Lower leg skin (tissue), 3 donors: ENCODE results near the gene KDM7A.

ENCODE experiments used
- POLR2A ChIP-seq, 2 donors: fragments of 450-650 bp; IDR thresholded peaks; one replicate each; pipeline ENCODE4 v1.6.1; 2016 to 2017; ENCODE audit warnings: antibody characterized with exemption in 2 of 2, mild to moderate bottlenecking in 1 of 2, moderate library complexity in 1 of 2
- TF ChIP-seq, protein P1 (sequence below), 3 donors: fragments of 450-650 bp; IDR thresholded peaks; one replicate each; pipeline ENCODE4 v1.5.1; 2016; ENCODE audit warnings: antibody characterized with exemption in 3 of 3, mild to moderate bottlenecking in 3 of 3, moderate library complexity in 2 of 3

DNA sequence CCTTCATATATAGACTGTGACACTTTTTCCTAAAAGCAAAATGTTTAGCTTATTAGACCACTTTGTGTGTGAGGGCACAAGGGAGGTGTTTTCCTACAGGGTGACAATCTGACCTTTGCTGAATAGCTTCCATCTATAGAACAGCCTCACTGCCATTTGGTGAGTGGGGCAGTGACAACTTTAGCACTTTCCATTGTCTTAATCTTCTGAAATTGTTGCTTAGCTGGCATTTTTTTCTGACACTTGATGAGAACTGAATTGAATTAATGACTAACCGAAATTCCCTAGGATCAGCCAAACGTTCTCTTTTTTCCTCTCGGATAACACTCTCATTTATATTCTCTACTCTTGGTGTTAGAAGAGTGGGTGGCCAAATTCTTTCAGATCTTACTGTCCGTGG is 30.2 kb downstream of the KDM7A start:
- no peak for TF ChIP-seq POLR2A (IDR thresholded peaks at IDR 0.05)
- TF ChIP-seq, protein P1, sequence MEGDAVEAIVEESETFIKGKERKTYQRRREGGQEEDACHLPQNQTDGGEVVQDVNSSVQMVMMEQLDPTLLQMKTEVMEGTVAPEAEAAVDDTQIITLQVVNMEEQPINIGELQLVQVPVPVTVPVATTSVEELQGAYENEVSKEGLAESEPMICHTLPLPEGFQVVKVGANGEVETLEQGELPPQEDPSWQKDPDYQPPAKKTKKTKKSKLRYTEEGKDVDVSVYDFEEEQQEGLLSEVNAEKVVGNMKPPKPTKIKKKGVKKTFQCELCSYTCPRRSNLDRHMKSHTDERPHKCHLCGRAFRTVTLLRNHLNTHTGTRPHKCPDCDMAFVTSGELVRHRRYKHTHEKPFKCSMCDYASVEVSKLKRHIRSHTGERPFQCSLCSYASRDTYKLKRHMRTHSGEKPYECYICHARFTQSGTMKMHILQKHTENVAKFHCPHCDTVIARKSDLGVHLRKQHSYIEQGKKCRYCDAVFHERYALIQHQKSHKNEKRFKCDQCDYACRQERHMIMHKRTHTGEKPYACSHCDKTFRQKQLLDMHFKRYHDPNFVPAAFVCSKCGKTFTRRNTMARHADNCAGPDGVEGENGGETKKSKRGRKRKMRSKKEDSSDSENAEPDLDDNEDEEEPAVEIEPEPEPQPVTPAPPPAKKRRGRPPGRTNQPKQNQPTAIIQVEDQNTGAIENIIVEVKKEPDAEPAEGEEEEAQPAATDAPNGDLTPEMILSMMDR (IDR thresholded peaks at IDR 0.05), result no peak
